Heart left ventricle (tissue), 13 donors: ENCODE data around the gene ACAP3.

Experiments used
- POLR2A ChIP-seq, 2 donors: fragments of 450-650 bp; IDR thresholded peaks; one replicate each; pipeline ENCODE4 v1.6.1; 2017; ENCODE audit warnings: antibody characterized with exemption in 2 of 2, mild to moderate bottlenecking in 2 of 2, moderate library complexity in 2 of 2
- TF ChIP-seq, protein P1 (sequence below), 12 donors: fragments of 200-600 bp; sonication (generic) in 4 of 12; IDR thresholded peaks; one replicate each; pipeline versions ENCODE4 v1.5.0 to v1.8.0; 2018 to 2022; ENCODE audit warnings: antibody characterized with exemption in 12 of 12, mild to moderate bottlenecking in 5 of 12
- donor health status: ischemic (EF 13 %, LVEDD 7.1; RV severe dilation, severe dysfunction).
- donor health status: DM: no; HTN: yes; CAD: no.
- donor health status: DM: no; HTN: no; CAD: no.
- donor health status: ischemic (EF 25% LVEDD 6.9; RV normal size, moderate dysfunction).
- donor health status: ischemic (EF 25% LVEDD 5.7; RV mildly dilated, moderate dysfunction).
- donor health status: ischemic (EF 35%, LVEDD 5.7; RV mildly dilated, moderate dysfunction).
- donor health status: nonischemic (EF 11% LVEDD 7.7; RV severe dilation, severe dysfunction).
- donor health status: DM: yes; HTN: yes; CAD: no.
- donor health status: PGD.
- donor health status: ischemic (EF 29% LVEDD 5.4; RV normal size, mild dysfunction).
- donor health status: nonischemic (EF 23%, LVEDD 6.1; RV moderate dilation, normal function).

DNA sequence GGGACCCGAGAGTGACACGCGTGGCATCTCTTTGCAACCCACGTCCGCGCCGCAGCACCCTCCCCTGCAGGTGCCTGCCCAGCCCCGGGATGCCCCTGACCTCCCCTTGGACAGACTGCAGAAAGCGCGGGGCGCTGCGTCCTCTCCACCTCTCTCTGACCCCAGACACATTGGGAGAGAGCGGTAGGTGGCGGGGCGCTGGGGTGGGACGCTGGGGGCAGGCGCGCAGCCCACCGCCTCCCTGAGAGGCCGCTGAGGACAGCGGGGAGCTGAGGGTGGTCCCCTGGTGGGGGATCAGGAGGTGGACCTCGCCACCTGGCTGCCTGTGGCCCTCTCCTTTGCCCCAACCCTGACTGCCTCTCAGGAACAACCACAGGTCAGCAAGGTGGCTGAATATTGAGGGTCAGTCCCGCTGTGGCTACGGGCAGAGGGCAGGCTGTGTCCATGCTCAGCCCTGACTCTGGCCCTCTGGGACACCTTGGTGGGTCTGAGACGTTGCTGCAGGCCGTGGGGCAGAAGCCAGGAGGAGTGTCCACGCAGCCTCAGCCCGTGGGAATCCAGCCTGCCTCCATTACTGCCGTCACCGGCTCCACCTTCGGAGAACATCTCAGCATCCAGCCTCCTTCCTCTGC lies 33.3 kb downstream of the ACAP3 start:
- TF ChIP-seq, protein P1, sequence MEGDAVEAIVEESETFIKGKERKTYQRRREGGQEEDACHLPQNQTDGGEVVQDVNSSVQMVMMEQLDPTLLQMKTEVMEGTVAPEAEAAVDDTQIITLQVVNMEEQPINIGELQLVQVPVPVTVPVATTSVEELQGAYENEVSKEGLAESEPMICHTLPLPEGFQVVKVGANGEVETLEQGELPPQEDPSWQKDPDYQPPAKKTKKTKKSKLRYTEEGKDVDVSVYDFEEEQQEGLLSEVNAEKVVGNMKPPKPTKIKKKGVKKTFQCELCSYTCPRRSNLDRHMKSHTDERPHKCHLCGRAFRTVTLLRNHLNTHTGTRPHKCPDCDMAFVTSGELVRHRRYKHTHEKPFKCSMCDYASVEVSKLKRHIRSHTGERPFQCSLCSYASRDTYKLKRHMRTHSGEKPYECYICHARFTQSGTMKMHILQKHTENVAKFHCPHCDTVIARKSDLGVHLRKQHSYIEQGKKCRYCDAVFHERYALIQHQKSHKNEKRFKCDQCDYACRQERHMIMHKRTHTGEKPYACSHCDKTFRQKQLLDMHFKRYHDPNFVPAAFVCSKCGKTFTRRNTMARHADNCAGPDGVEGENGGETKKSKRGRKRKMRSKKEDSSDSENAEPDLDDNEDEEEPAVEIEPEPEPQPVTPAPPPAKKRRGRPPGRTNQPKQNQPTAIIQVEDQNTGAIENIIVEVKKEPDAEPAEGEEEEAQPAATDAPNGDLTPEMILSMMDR (IDR thresholded peaks at IDR 0.05): no peak
- no peak for TF ChIP-seq POLR2A (IDR thresholded peaks at IDR 0.05)
